Common myeloid progenitor, CD34-positive (primary cell): Measurements from ENCODE around the gene PSMD10.

ENCODE experiments used
- CTCF ChIA-PET: fragments of 350-600 bp; sonication (Branson Sonifier 250); formaldehyde crosslinking; loops from one replicate; lab custom pipeline; 2021; ENCODE audit warnings: antibody characterized with exemption; lab: Charles Lee
- POLR2A ChIA-PET: fragments of 350-600 bp; sonication (Branson Sonifier 250); formaldehyde crosslinking; loops from one replicate; lab custom pipeline; 2021; ENCODE audit warnings: antibody characterized with exemption; lab: Charles Lee
- DNase-seq, 3 donors: peaks; one replicate each; pipeline versions ENCODE4 v3.0.0 to v3.0.0-alpha.2; 2013
- H3K27ac ChIP-seq, 2 experiments: 1 replicate in 1 of 2; 2 replicates in 1 of 2; pipeline ENCODE4 v1.7.0; 2013; ENCODE audit warnings: inconsistent platforms in 2 of 2, low read length in 2 of 2, mild to moderate bottlenecking in 2 of 2, low read depth in 1 of 2, moderate library complexity in 1 of 2; ENCODE audit not compliant: severe bottlenecking in 2 of 2, insufficient read depth in 1 of 2, poor library complexity in 1 of 2
- H3K27me3 ChIP-seq, 5 experiments: replicated peaks in 2 of 5; 1 replicate in 3 of 5; 2 replicates in 2 of 5; pipeline versions ENCODE4 v1.6.1 to v1.7.0; 2013; ENCODE audit warnings: low read length in 4 of 5, mild to moderate bottlenecking in 2 of 5, moderate library complexity in 2 of 5, inconsistent platforms in 1 of 5; ENCODE audit not compliant: insufficient read depth in 5 of 5, control insufficient read depth in 4 of 5
- H3K36me3 ChIP-seq, 4 experiments: 1 replicate in 2 of 4; 2 replicates in 2 of 4; pipeline versions ENCODE4 v1.6.1 to v1.7.0; 2013; ENCODE audit warnings: low read length in 3 of 4, control low read depth in 1 of 4, mild to moderate bottlenecking in 1 of 4; ENCODE audit not compliant: control insufficient read depth in 4 of 4, insufficient read depth in 4 of 4
- H3K4me1 ChIP-seq, 4 experiments: 1 replicate in 3 of 4; 2 replicates in 1 of 4; pipeline versions ENCODE4 v1.6.1 to v1.7.1; 2013; ENCODE audit warnings: low read length in 3 of 4, mild to moderate bottlenecking in 3 of 4, control low read depth in 1 of 4, inconsistent platforms in 1 of 4, moderate library complexity in 1 of 4; ENCODE audit not compliant: control insufficient read depth in 4 of 4, insufficient read depth in 4 of 4; ENCODE audit errors: control extremely low read depth in 1 of 4
- H3K4me3 ChIP-seq, 7 experiments: 1 replicate in 4 of 7; 2 replicates in 3 of 7; pipeline versions ENCODE4 v1.5.1 to v1.7.0; 2013; ENCODE audit warnings: mild to moderate bottlenecking in 7 of 7, low read length in 6 of 7, moderate library complexity in 6 of 7, inconsistent platforms in 2 of 7, low read depth in 2 of 7, control low read depth in 1 of 7; ENCODE audit not compliant: insufficient read depth in 4 of 7, control insufficient read depth in 1 of 7; ENCODE audit errors: extremely low read depth in 1 of 7
- H3K9me3 ChIP-seq, 5 experiments: 1 replicate in 4 of 5; 2 replicates in 1 of 5; pipeline versions ENCODE4 v1.6.1 to v1.7.1; 2013; ENCODE audit warnings: low read length in 4 of 5, mild to moderate bottlenecking in 2 of 5, inconsistent platforms in 1 of 5, low read depth in 1 of 5, moderate library complexity in 1 of 5; ENCODE audit not compliant: control insufficient read depth in 4 of 5, insufficient read depth in 2 of 5; ENCODE audit errors: control extremely low read depth in 1 of 5
- WGBS: methylation state at CpG from one replicate; pipeline ENCODE4 v1.1.5; 2013; ENCODE audit not compliant: insufficient coverage; 5-methylcytosine and 5-hydroxymethylcytosine counted together

PSMD10 gene

GRCh38 chrX:108130889-108131288, 39.5 kb upstream of the PSMD10 start:
- Histone ChIP-seq H3K4me3 (no peak overlapping the region), H3K4me1 (no peaks in the 10 kb centered on the region), H3K27ac (no peak overlapping the region), H3K27me3 (peaks cover 0 to 2% (median 0%) of the 10 kb centered on the region in 5 experiments), H3K9me3 (no peaks in the 10 kb centered on the region), H3K36me3 (peaks cover 0 to 18% (median 4%) of the 10 kb centered on the region in 4 experiments)
- POLR2A ChIA-PET, result no interaction called here
- CTCF ChIA-PET, result no interaction called here
- DNase-seq, result no peak
- WGBS, result 83% methylated on average over 1 of the region's 1 CpG

DNA sequence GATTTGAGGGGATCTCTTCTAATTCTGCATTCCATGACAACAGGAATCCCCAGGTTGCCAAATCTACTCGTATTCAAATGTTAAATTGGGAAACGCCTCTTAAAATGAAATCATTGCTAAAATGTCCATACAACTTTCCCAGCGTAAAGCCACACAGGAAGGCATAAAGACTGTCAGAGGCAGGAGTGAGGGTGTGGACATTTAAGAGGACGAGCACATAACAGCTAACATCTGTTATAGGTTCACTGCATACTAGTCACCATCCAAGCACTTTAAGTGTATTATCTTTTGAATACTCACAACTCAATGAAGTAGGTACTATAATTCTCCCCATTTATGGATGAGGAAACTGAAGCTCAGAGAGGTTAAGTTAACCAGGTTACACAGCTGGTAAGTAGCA, 35.8 kb upstream of the PSMD10 start:
- DNase-seq, result no peak
- H3K9me3 ChIP-seq, result no peaks in the 10 kb centered on the region
- peaks cover 0 to 8% (median 1%) of the 10 kb centered on the region in 4 experiments for H3K36me3 ChIP-seq
- ChIA-PET CTCF (no interaction called here), POLR2A (no interaction called here)
- WGBS, result 96% methylated on average over 4 of the region's 4 CpGs
- no peaks in the 10 kb centered on the region for H3K4me1 ChIP-seq
- H3K4me3 ChIP-seq, result no peak overlapping the region
- no peak overlapping the region for H3K27ac ChIP-seq
- H3K27me3 ChIP-seq, result no peaks in the 10 kb centered on the region

DNA sequence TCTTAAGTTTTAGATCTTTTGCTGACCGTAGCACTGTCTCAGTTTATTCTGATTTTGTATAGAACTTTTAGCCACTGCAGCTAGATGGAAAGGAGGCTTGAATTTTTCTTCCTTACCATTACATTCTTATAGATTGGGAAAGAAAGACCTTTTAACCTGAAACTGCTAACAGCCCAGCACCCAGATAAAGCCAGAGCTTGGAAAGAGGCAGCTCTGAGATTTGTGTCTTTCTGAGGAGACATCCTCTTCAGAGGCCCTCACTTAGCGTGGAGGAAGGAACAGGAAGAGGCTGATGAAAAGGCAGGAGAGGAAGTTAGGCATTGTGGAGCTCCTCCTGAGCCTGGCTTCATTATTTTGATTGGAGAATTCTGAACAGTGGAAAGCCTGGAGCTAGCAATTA, 35.3 kb upstream of the PSMD10 start:
- no peaks in the 10 kb centered on the region for H3K4me1 ChIP-seq
- CTCF ChIA-PET, result no interaction called here
- H3K27me3 ChIP-seq, result no peaks in the 10 kb centered on the region
- POLR2A ChIA-PET, result no interaction called here
- H3K27ac ChIP-seq, result no peak overlapping the region
- H3K36me3 ChIP-seq, result peaks cover 0 to 8% (median 0%) of the 10 kb centered on the region in 4 experiments
- H3K4me3 ChIP-seq, result no peak overlapping the region
- 80% methylated on average over 1 of the region's 2 CpGs for WGBS
- H3K9me3 ChIP-seq, result no peaks in the 10 kb centered on the region
- DNase-seq, result no peak

DNA sequence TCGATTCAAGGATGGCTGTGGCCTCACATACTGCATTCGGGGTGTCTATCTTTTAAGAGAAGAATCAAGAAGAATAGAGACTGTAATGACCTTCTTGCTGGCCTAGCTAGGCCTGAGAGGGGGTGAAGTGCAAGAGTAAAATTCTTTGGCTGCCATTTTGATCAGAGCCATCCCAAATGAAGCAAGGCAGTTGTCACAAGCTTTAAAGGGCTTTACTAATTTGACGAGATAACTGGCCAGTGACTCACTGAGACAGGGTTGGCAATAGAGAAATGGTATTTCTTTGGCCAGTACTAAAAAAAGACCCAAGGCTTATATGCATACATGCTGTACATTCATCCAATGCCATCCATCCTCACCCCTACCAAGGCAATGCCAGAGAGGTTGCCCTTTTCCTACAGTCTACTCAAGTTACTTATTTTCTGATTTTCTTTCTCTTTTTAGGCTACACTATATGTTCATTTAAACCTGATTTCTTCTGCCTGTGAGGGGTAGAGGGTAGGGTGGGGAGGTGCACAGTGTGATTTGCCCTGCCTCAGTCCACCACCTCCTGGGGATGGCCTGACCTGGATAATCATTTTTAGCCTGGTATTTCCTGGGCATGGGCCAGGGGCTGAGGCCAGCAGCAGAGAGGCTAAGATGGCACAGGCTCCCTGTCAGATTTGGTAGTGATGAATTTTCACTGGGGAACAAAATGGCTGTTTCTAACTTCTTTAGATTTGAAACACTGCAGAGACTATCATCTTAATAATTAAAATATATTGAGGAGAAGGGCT, 32.4 kb upstream of the PSMD10 start:
- Histone ChIP-seq H3K4me1 (no peaks in the 10 kb centered on the region), H3K9me3 (no peaks in the 10 kb centered on the region), H3K27me3 (no peaks in the 10 kb centered on the region), H3K4me3 (no peak overlapping the region), H3K27ac (no peak overlapping the region), H3K36me3 (no peaks in the 10 kb centered on the region)
- CTCF ChIA-PET, result no interaction called here
- POLR2A ChIA-PET, result no interaction called here
- 100% methylated on average over 1 of the region's 3 CpGs for WGBS
- no peak for DNase-seq

- no peak overlapping the region for H3K4me3 ChIP-seq
- POLR2A ChIA-PET, result no interaction called here
- H3K36me3 ChIP-seq, result no peaks in the 10 kb centered on the region
- DNase-seq, result no peak
- no peaks in the 10 kb centered on the region for H3K9me3 ChIP-seq
- H3K27ac ChIP-seq, result no peak overlapping the region
- no peaks in the 10 kb centered on the region for H3K4me1 ChIP-seq
- 93% methylated on average over 2 of the region's 2 CpGs for WGBS
- CTCF ChIA-PET, result no interaction called here
- no peaks in the 10 kb centered on the region for H3K27me3 ChIP-seq
Observed at GRCh38 chrX:108122748-108123147, 31.4 kb upstream of the PSMD10 start.

GRCh38 chrX:108121291-108121690, 29.9 kb upstream of the PSMD10 start:
- no peak for DNase-seq
- no peaks in the 10 kb centered on the region for H3K36me3 ChIP-seq
- no peaks in the 10 kb centered on the region for H3K4me1 ChIP-seq
- no peaks in the 10 kb centered on the region for H3K27me3 ChIP-seq
- no peak overlapping the region for H3K4me3 ChIP-seq
- CTCF ChIA-PET, result no interaction called here
- 68% methylated on average over 3 of the region's 3 CpGs for WGBS
- H3K9me3 ChIP-seq, result no peaks in the 10 kb centered on the region
- no peak overlapping the region for H3K27ac ChIP-seq
- POLR2A ChIA-PET, result no interaction called here

GRCh38 chrX:108117988-108118387, 26.6 kb upstream of the PSMD10 start:
- CTCF ChIA-PET, result no interaction called here

More at GRCh38 chrX:108117988-108118387, 26.6 kb upstream of the PSMD10 start:
- Histone ChIP-seq H3K4me1 (no peaks in the 10 kb centered on the region), H3K9me3 (no peaks in the 10 kb centered on the region), H3K27ac (no peak overlapping the region), H3K4me3 (no peak overlapping the region), H3K27me3 (no peaks in the 10 kb centered on the region), H3K36me3 (no peaks in the 10 kb centered on the region)
- WGBS, result no CpG with 5 or more reads among the region's 3 CpGs
- POLR2A ChIA-PET, result no interaction called here
- DNase-seq, result no peak
